Retina (tissue), 1 donor: ENCODE measurements around the gene SMKR1.
"Not testable (repeated sequence)": the region's sequence is repeated elsewhere in the genome, so short reads cannot be mapped to it uniquely, and the experiment has no call there.

ENCODE experiments used
- DNase-seq: peaks from one replicate; pipeline ENCODE4 v3.0.0-alpha.2; 2016

Gene SMKR1

GRCh38 chr7:129530795-129531391, 28.6 kb downstream of the SMKR1 start:
- no peak for DNase-seq

DNA sequence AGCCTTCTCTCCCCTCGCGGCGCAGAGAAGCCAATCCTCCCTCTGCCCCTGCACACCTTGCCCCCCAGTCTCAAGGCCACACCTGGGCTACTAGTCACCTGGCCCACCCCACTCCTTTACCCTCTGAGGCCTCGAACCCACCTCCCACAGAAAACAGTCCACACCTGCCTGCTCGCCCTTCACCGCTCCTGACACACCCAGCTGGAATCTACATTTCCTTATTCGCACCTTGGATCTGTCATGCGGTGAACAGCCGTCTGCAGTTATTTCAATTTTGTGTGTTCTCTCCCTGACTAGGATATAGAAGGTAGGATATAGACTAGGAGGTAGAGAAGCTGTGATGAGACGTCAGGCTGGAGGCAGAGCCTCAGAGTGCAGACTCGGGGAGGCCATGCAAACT, 29.4 kb downstream of the SMKR1 start:
- DNase-seq = no peak

DNA sequence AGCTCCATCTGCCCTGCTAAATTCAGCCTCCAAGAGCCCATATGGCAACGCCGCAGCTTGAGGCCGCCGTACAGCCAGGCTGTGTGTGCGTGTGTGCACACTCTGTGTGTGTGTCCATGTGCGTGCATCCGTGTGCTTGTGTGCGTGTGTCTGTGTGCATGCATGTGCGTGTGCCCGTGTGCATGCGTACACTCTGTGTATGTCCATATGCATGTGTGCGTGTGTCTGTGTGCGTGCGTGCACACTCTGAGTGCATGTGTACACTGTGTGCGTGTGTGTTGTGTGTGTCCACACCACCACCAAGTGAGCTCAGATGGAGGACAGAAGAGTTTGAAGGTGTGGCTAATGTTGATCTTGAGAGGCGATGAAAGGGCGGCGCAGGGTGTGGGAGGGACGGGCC, 30.0 kb downstream of the SMKR1 start:
- DNase-seq = no peak

DNA sequence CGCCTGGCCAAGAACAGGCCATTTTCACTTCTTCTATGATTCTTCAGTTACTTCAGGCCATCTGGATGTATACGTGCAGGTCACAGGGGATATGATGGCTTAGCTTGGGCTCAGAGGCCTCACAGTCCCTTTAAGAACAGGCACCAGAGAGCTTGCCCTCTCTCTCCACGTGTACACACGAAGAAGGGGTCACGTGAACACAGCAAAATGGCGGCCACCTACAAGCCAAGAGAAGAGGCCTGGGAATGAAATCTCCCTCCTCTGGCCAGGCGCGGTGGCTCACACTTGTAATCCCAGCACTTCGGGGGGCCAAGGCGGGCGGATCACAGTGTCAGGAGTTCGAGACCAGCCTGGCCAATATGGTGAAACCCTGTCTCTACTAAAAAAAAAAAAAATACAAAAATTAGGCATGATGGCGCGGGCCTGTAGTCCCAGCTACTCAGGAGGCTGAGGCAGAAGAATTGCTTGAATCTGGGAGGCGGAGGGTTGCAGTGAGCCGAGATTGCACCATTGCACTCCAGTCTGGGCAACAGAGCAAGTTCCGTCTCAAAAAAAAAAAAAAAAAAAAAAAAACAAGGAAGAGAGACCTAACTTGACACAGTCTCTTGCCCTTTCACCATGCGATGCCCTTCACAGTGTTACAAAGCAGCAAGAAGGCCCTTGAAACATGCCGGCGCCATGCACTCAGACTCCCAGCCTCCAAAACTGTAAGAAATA, 32.4 kb downstream of the SMKR1 start:
- not testable (repeated sequence) for DNase-seq

DNA sequence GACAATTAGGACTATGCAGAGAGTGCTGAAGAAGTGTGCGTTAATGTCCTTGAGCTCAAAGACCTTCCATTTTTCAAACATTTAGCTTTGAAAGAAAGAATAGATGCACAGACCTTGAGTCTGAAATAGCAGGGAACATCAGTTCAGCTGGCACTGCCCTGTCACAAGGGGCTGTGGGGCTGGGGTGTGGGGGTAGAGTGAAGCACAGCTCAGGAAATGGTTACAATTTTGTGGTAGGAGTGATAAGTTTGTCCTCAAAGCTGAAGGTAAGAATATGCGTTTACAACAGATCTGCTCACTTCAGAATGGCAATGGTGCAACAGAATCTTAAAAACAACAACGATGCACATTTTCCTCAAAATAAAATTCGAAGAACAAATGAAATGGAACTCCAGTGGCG, 33.6 kb downstream of the SMKR1 start:
- DNase-seq = no peak

DNA sequence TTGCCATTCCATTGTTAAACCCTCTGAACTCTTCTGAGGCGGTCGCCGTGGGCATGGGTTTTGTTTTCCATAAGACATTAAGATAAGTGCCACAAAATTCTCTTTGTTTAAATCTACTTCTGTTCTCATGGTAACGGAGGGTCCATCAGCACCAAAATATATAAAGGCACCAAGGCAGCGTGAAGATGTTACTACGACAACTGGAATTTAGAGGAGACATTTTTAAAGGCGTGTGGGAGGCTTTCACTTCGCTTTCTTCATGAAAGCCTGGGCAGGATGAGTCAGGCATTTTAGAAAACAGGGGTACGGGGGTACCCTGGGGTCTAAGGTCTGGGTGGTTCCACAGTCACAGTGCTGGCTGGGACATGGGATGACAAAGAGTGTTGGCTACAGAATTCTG, 34.0 kb downstream of the SMKR1 start:
- no peak for DNase-seq

- no peak for DNase-seq
Observed at GRCh38 chr7:129538790-129539189, 36.5 kb downstream of the SMKR1 start.

GRCh38 chr7:129540340-129540739, 38.0 kb downstream of the SMKR1 start:
- no peak for DNase-seq

DNA sequence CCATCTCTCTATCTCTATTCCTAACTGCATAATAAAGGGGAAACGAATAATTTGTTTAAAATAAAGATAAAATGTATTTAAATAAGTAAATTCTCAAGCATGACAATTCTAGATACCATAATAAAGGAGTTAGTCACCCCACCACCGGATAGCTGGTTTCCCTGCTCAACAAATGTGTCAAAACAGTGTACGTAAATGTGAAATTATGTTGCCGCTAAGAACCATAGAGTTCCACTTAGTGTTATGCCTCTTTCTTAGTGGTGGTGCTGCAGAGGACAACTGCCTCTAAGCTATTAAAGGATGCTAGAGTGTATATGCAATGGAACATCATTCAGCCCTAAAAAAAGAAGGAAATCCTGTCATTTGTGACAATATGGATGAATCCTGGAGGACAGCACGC, 42.4 kb downstream of the SMKR1 start:
- no peak for DNase-seq

DNA sequence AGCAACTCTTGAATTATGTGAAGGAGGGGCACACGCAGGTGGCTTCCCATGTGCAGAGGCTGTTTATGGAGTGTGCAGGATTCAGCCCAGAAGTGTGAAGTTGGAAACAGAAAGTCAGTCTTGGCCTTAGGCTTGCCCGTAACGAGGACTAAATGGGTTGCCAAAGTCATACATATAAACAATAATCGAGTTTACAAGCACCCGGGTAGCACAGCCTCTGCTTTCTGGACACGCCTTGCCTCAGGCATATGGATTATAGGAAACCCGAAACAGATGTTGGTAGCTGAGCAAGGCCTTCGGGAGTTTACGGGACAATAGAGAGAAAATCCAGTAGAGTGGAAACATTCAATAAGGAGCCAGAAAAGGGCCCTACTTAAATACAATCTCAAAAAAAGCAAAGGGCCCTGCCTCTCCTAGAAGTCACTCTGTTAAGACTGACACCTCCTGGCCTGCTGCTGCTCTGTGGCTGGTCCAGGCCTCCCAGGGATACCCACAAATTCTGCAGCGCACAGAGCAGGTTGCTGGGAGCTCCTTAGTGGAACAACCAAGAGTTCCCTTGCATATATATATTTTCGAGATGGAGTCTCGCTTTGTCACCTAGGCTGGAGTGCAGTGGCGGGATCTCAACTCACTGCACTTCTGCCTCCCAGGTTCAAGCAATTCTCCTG, 48.5 kb downstream of the SMKR1 start:
- peak; percentile 15 for DNase-seq

- DNase-seq = peak; percentile 36
Observed at GRCh38 chr7:129553899-129554461, 51.6 kb downstream of the SMKR1 start.

DNA sequence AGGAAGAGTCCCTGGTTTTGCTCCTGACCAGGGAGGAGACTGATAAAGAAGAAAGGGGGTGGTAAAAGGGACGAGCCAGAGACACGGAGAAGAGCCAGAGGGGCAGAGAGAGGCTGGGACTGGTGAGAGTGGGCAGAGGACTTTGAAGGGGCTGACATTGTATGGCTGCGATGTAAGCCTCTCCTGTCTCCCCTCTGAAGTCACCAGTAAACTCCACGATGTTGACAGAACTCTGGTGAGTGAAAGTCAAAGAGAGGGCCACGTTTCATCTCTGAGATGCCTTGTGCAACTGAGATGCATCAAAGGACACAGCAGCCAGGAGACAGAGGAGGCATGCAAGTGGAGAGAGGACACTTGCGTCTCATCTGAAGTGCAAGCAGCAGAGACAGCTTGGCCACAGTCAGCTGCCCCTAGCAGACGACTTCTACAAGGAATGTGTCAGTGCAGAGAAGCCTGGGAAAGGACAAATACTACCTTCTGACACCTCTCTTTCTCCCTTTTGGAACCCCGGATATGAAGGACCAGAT, 54.3 kb downstream of the SMKR1 start:
- DNase-seq = no peak

DNA sequence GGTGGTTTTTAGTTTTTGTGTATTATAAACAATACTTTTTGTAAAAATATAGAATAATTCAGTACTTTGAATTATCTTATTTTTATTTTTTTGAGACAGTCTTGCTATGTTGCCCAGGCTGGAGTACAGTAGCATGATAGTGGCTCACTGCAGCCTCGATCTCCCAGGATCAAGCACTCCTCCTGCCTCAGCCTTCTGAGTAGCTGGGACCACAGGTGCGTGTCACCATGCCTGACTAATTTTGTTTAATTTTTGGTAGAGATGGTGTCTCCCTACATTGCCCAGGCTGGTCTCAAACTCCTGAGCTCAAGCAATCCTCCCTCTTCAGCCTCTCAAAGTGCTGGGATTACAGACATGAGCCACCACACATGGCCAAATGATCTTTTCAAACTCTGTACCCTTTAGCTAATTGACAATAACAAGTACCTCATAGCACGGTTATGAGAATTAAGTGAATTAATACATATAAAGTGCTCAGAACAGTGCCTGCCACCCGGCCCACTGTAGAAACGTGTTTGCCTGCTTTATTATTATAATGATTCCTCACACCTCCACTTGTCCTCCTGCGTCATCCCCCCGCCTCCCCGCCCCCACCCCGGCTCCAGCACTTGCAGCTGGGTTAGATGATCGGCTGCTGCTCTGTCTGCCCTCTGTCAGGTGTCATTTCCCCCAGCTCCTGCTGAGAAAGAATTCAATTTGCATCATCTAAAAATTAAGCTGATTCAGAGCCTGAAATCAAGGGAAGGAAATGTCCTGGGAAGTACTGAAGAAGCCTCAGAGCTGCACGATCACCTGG, 55.6 kb downstream of the SMKR1 start:
- DNase-seq = no peak

DNA sequence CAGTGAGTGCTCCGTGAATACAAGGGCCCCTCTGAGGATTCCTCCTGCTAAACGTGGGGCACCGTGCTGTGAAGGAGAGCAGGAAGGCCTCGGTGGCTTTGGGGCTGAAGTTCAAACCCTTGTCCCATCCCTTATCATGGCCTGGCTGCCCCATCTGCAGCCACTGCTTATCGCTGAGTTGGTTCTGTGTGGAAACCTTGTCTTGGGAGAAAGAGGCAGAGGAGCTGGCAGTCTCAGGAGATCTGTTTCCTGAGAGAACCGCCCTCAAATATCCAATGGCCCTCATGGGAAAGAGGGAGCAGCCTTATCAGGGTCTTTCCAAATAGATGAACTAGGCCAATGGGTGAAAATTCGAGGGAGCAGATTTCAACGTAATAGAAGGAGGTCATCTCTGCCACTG, 57.2 kb downstream of the SMKR1 start:
- no peak for DNase-seq

GRCh38 chr7:129560831-129561230, 58.5 kb downstream of the SMKR1 start:
- DNase-seq = no peak

GRCh38 chr7:129561677-129562359, 59.5 kb downstream of the SMKR1 start:
- peak; percentile 19 for DNase-seq
